SKM-1 treated with dmso at 0.1 percent for 144 hours (cell line): ENCODE measurements around the gene LBX2.
A peak's percentile ranks its signal among the peaks of the same experiment; 100 is the strongest.

Experiments
- DNase-seq: peaks from one replicate; lab custom pipeline; 2025; ENCODE audit not compliant: unreplicated experiment; lab: John Stamatoyannopoulos, UW

LBX2 gene

GRCh38 chr2:74526649-74527230, 27.3 kb upstream of the LBX2 start:
- DNase-seq = no peak

- DNase-seq = peak; percentile 54
Observed at GRCh38 chr2:74525717-74526648, 26.6 kb upstream of the LBX2 start, which contains the start of gene DQX1. DQX1 (minus strand) TSS chr2:74526231; CDS start chr2:74525729, 502 bp downstream.

- DNase-seq = no peak
Observed at GRCh38 chr2:74524955-74525716, 25.7 kb upstream of the LBX2 start.

GRCh38 chr2:74524005-74524404, 24.6 kb upstream of the LBX2 start:
- DNase-seq = no peak

GRCh38 chr2:74522516-74522915, 23.1 kb upstream of the LBX2 start:
- no peak for DNase-seq

GRCh38 chr2:74516650-74517049, 17.2 kb upstream of the LBX2 start:
- no peak for DNase-seq

- no peak for DNase-seq
Observed at GRCh38 chr2:74515981-74516633, 16.7 kb upstream of the LBX2 start.

- no peak for DNase-seq
Observed at GRCh38 chr2:74515271-74515980, 16.0 kb upstream of the LBX2 start.

- no peak for DNase-seq
Observed at GRCh38 chr2:74514368-74515270, 15.2 kb upstream of the LBX2 start, which contains the start of gene TLX2. TLX2 (plus strand) TSS chr2:74514450; CDS start chr2:74514807, 357 bp downstream.

GRCh38 chr2:74513605-74514367, 14.4 kb upstream of the LBX2 start:
- no peak for DNase-seq

GRCh38 chr2:74512744-74513604, 13.6 kb upstream of the LBX2 start:
- DNase-seq = no peak

GRCh38 chr2:74511104-74511989, 11.9 kb upstream of the LBX2 start:
- DNase-seq = no peak

GRCh38 chr2:74510272-74510671, 10.9 kb upstream of the LBX2 start:
- DNase-seq = no peak

GRCh38 chr2:74507926-74508520, 8.6 kb upstream of the LBX2 start:
- no peak for DNase-seq

GRCh38 chr2:74507145-74507925, 7.9 kb upstream of the LBX2 start, which contains the start of gene PCGF1:
PCGF1 (minus strand) TSS chr2:74507695; CDS start chr2:74507668, 27 bp downstream.
- peak; percentile 89 for DNase-seq
